PFSK-1 (cell line): ENCODE data around the gene HOXD12.

Source experiments
- FOXP2 ChIP-seq: optimal IDR thresholded peaks from 2 replicates; pipeline ENCODE3; 2011; ENCODE audit warnings: borderline replicate concordance, control low read depth, inconsistent platforms; ENCODE audit not compliant: insufficient read depth; ENCODE audit errors: extremely low read length, extremely low read depth
- POLR2AphosphoS5 ChIP-seq: IDR thresholded peaks from 2 replicates; pipeline ENCODE4 v1.6.1; 2012; ENCODE audit warnings: low read depth, mild to moderate bottlenecking, control low read depth, low read length, moderate library complexity
- SIN3A ChIP-seq: IDR thresholded peaks from 2 replicates; pipeline ENCODE4 v1.6.1; 2012; ENCODE audit warnings: mild to moderate bottlenecking, low read length, moderate library complexity, borderline replicate concordance; ENCODE audit not compliant: insufficient read depth
- TAF1 ChIP-seq: IDR thresholded peaks from 2 replicates; pipeline ENCODE4 v1.6.1; 2012; ENCODE audit warnings: low read length, control low read depth, borderline replicate concordance; ENCODE audit not compliant: insufficient read depth
- TF ChIP-seq, protein P1 (sequence below), 2 experiments: IDR thresholded peaks; 2 replicates each; pipeline versions ENCODE4 v1.6.1 to v1.8.0; 2011 to 2012; ENCODE audit warnings: low read depth in 2 of 2, low read length in 2 of 2, control low read depth in 1 of 2, inconsistent platforms in 1 of 2, mild to moderate bottlenecking in 1 of 2, moderate library complexity in 1 of 2; ENCODE audit not compliant: insufficient read depth in 1 of 2

The HOXD12 gene

DNA sequence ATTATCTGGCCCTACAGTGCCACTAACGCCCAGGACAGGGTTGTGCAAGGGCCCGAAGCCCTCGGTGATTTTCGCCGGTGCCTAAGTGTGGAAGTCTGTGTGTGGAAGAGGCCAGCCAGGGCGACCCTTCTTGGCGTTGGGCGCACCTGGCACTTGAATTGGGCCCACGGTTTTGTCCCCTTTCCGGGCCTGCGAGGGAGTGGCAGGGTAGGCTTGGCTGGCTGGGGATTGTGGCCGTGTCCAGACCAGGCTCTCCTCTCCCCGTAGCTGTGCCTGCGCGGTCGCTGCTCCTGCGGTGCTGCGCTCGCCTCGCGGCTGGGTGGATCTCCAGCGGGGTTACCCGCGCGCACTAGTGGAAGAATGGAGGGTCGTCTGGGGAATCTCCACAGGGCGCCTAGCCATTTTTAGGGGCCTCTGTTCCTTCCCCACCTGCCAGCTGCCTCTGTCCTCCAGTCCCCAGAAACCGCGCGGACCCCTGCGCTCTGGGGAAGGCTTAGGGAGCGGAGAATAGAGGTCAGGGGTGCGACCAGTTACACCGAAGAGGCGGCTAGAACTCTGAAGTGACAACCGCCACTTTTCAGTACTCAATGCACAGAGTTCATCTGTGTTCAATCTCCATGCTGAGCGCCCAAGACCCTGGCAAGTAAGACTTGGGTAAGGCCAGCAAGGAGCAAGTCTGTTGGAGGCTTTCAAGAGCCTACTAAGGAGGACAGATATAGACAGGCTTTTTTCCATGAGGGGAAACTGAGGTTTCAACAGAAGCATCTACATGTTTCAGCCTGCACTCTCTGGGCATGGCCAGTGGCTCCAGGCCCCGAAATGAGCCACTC is 31.8 kb upstream of the HOXD12 start:
- TF ChIP-seq POLR2AphosphoS5 (no peak), FOXP2 (no peak), SIN3A (no peak), TAF1 (no peak)
- TF ChIP-seq, protein P1, sequence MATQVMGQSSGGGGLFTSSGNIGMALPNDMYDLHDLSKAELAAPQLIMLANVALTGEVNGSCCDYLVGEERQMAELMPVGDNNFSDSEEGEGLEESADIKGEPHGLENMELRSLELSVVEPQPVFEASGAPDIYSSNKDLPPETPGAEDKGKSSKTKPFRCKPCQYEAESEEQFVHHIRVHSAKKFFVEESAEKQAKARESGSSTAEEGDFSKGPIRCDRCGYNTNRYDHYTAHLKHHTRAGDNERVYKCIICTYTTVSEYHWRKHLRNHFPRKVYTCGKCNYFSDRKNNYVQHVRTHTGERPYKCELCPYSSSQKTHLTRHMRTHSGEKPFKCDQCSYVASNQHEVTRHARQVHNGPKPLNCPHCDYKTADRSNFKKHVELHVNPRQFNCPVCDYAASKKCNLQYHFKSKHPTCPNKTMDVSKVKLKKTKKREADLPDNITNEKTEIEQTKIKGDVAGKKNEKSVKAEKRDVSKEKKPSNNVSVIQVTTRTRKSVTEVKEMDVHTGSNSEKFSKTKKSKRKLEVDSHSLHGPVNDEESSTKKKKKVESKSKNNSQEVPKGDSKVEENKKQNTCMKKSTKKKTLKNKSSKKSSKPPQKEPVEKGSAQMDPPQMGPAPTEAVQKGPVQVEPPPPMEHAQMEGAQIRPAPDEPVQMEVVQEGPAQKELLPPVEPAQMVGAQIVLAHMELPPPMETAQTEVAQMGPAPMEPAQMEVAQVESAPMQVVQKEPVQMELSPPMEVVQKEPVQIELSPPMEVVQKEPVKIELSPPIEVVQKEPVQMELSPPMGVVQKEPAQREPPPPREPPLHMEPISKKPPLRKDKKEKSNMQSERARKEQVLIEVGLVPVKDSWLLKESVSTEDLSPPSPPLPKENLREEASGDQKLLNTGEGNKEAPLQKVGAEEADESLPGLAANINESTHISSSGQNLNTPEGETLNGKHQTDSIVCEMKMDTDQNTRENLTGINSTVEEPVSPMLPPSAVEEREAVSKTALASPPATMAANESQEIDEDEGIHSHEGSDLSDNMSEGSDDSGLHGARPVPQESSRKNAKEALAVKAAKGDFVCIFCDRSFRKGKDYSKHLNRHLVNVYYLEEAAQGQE (IDR thresholded peaks at IDR 0.05; ENCODE audit: insufficient read depth in 1 of 2, low read depth in 2 of 2, low read length in 2 of 2), result no peak

DNA sequence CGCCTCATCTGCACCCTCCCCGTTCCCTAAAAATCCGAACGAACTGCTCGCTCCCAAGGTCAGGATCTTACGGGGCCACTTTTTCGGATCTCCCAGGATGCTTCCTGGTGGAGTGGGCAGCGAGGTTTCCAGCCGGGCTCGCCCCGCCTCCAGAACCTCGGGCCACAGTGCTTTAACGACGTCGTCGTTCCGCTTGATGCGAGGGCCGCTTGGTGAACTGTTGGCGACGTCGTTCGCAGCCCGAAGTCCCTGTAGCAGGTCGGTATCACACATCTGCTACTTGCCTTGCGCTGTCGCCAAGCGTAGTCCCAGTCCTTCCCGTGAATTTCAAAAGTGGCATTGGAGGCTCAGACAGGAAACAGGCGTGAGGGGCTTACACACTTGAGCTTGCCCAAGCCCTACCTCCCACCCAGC is 31.2 kb upstream of the HOXD12 start:
- TF ChIP-seq FOXP2, result no peak
- no peak for TF ChIP-seq TAF1
- TF ChIP-seq, protein P1 (IDR thresholded peaks at IDR 0.05; ENCODE audit: insufficient read depth in 1 of 2, low read depth in 2 of 2, low read length in 2 of 2), result no peak
- TF ChIP-seq POLR2AphosphoS5, result no peak
- no peak for TF ChIP-seq SIN3A

DNA sequence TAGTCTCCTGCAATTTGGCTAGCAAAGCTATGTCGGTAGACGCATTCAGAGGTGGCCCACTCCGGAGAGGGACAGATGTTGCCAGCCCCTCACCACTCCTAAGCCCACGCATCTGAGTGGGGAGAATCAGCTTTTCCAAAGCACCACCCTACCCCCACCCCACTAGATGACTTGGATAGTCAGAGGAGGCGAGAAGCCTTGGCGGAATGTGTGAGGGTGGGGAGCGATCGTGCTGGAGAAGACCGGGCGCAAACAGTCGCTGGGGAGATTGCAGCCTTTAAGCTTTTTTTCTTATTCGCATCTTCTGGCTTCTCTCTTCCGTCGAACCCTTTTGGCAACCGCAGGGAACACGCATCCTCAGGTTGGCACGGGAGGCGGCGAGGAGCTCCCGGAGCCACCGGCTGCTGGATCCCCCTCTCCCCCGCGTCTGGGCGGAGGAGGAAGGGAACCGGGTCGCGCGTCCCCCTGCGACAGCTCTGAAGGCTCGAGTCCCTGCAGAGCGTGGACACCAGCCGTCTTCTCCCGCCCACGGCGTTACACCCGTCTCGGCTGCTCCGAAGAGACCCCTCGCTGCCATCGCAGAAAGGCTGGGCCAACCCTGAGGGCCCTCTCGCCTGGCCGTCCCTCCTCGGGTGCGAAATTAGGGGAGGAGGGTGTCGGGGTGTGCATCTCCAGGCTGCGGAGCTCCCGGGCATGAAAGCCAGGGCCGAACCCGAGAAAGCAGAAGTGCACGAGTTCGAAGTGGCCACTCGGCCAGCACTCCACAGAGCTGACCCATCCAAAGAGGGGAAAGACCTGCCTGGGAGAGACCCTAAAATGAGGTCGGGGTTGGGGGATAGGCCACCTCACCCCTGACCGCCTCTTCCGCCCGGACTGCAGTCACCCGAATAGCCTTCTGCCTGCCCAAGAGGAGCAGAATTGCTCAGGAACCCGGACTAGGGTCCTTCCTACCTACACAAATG is 28.0 kb upstream of the HOXD12 start:
- TF ChIP-seq, protein P1 (IDR thresholded peaks at IDR 0.05; ENCODE audit: insufficient read depth in 1 of 2, low read depth in 2 of 2, low read length in 2 of 2), result no peak
- no peak for TF ChIP-seq FOXP2
- TF ChIP-seq SIN3A, result no peak
- TF ChIP-seq POLR2AphosphoS5, result no peak
- TF ChIP-seq TAF1, result no peak

DNA sequence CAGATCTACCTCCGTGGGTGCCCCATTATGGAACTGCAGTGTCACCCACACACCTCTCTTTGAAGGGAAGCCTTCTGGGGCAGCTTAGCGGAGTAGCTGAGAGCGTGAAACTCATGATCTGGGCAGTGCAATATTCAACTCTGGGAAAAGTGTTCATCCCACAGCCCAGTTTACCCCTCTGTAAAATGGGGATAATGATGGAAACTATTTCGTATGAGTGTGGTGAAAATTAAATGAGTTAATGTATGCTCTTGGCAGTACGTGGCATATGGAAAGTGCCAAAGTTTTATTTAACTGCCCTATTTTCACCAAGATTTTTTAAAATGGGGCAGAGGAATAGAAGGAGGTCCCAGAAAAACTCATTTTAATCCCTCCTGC is 27.3 kb upstream of the HOXD12 start:
- no peak for TF ChIP-seq TAF1
- no peak for TF ChIP-seq FOXP2

DNA sequence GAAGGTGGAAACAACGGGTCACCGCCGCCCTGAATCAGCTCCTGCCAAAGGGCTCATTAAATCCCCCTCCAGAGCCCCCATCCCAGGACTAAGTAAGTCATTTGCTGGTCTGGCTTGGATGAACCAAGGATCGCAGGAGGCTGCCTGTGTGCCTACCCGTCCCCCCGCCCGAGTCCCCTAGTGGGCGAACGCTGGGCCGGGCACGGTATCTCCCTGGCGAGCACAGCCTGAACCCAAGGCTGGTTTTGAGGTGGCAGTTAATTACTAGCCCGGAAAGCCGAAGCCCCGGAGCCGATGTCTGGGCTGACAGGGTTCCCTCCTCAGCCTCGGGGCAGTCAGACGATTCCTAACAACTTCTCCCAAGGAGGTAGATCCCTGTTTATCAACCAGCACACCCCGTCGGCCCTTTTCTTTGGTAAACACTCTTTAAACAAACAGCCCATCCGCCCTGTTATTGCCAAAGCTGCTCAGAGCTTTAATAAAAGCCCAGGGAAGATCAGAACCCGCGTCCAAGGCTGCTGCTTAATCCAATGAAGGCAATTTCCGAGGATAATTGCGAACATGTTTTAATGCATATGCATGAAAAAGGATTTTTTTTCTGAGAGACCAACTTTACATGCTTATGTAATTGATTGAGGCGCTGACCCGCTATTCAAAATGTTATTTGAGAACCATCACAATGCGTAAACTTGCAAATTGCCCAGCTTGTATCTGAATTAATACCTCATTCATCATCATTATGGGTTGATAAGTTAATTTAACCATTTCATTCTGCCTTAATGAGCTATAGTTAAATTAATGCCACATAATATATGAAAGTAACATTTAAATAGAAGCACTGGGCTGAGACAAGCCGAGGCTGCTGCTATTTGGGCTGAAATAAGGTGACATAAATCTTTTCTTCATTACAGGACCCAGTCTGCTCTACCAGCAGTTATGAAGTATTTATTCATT is 26.4 kb upstream of the HOXD12 start:
- TF ChIP-seq, protein P1 (IDR thresholded peaks at IDR 0.05; ENCODE audit: insufficient read depth in 1 of 2, low read depth in 2 of 2, low read length in 2 of 2), result no peak
- TF ChIP-seq TAF1, result no peak
- no peak for TF ChIP-seq POLR2AphosphoS5
- TF ChIP-seq SIN3A, result no peak
- no peak for TF ChIP-seq FOXP2
